HepG2 (cell line): Measurements from ENCODE around the gene CAPN9. TPM values are rescaled to one million over a fixed set of nuclear protein-coding genes. Genes with fewer than 3 reads are reported as not detected.

Source experiments
- AKAP8 ChIP-seq: sonication (generic); formaldehyde crosslinking; IDR thresholded peaks from 2 replicates; pipeline ENCODE4 v1.5.1; 2020; ENCODE audit warnings: mild to moderate bottlenecking, missing genetic modification reagents
- GATAD2A ChIP-seq: IDR thresholded peaks from 2 replicates; pipeline ENCODE4 v1.6.1; 2016
- KLF11 ChIP-seq: IDR thresholded peaks from 2 replicates; pipeline ENCODE4 v1.6.1; 2016; ENCODE audit warnings: missing compliant biosample characterization
- MIXL1 ChIP-seq: IDR thresholded peaks from 2 replicates; pipeline ENCODE4 v1.6.1; 2016
- NFE2 ChIP-seq: sonication (generic); formaldehyde crosslinking; IDR thresholded peaks from 2 replicates; pipeline ENCODE4 v1.4.0; 2020; ENCODE audit warnings: missing genetic modification reagents
- NPAS2 ChIP-seq: sonication (generic); formaldehyde crosslinking; IDR thresholded peaks from 2 replicates; pipeline ENCODE4 v1.8.0; 2022; ENCODE audit warnings: mild to moderate bottlenecking, missing genetic modification reagents, borderline replicate concordance
- PATZ1 ChIP-seq: sonication (generic); formaldehyde crosslinking; IDR thresholded peaks from 2 replicates; pipeline ENCODE4 v1.4.0; 2020; ENCODE audit warnings: missing genetic modification reagents
- RFX5 ChIP-seq: IDR thresholded peaks from 2 replicates; pipeline ENCODE4 v1.6.1; 2011; ENCODE audit warnings: low read depth, low read length, improper control_type of control experiment
- ZBTB42 ChIP-seq: sonication (generic); formaldehyde crosslinking; IDR thresholded peaks from 2 replicates; pipeline ENCODE4 v1.5.0; 2020; ENCODE audit warnings: mild to moderate bottlenecking, missing genetic modification reagents
- ZNF12 ChIP-seq: sonication (generic); formaldehyde crosslinking; IDR thresholded peaks from 2 replicates; pipeline ENCODE4 v1.5.0; 2020; ENCODE audit warnings: missing genetic modification reagents
- ZNF331 ChIP-seq: sonication (generic); formaldehyde crosslinking; IDR thresholded peaks from 2 replicates; pipeline ENCODE4 v1.4.0; 2020; ENCODE audit warnings: missing genetic modification reagents
- ZNF615 ChIP-seq: sonication (generic); formaldehyde crosslinking; IDR thresholded peaks from 2 replicates; pipeline ENCODE4 v1.5.0; 2020; ENCODE audit warnings: mild to moderate bottlenecking, missing genetic modification reagents, borderline replicate concordance
- ZNF850 ChIP-seq: sonication (generic); formaldehyde crosslinking; conservative IDR thresholded peaks from 2 replicates; pipeline ENCODE4 v1.9.0; 2021; ENCODE audit warnings: mild to moderate bottlenecking, missing genetic modification reagents
- polyA plus RNA-seq, 8 experiments: library from polyadenylated mRNA; depleted of rRNA in 3 of 8; stranded (reverse) in 7 of 8; unstranded in 1 of 8; fragments of >200 nt; fragmentation: Illumina TruSeq in 4 of 8; extraction: Trizol in 4 of 8; gene quantifications; 2 replicates each; pipeline versions ENCODE4 v1.2.1 to v1.2.3, GENCODE V29; 2011 to 2016; ENCODE audit warnings: low read depth in 4 of 8, missing spikeins in 1 of 8, mixed read lengths in 1 of 8; ENCODE audit not compliant: insufficient read depth in 1 of 8
- total RNA-seq, 5 experiments: library from RNA; depleted of rRNA; stranded (reverse); fragments of >200 nt; fragmentation: Illumina TruSeq; extraction: Trizol; gene quantifications; 2 replicates each; pipeline ENCODE4 v1.2.3, GENCODE V29; 2016; ENCODE audit warnings: low read depth in 1 of 5
- TF ChIP-seq, protein P1 (sequence below): sonication (generic); formaldehyde crosslinking; IDR thresholded peaks from 2 replicates; pipeline ENCODE4 v1.4.0; 2020; ENCODE audit warnings: mild to moderate bottlenecking, missing genetic modification reagents, borderline replicate concordance
- TF ChIP-seq, protein P2 (sequence below): sonication (generic); formaldehyde crosslinking; IDR thresholded peaks from 2 replicates; pipeline ENCODE4 v1.8.1; 2023; ENCODE audit warnings: mild to moderate bottlenecking, missing genetic modification reagents
- TF ChIP-seq, protein P3 (sequence below): sonication (generic); formaldehyde crosslinking; IDR thresholded peaks from 2 replicates; pipeline ENCODE4 v1.4.0; 2020; ENCODE audit warnings: missing genetic modification reagents, borderline replicate concordance

The CAPN9 gene
- total and polyA plus RNA-seq, 2 of the 13 experiments (the other 11 are each of a cell fraction or from before 2014, with no cell fraction given) = 0.04 to 0.31 TPM

DNA sequence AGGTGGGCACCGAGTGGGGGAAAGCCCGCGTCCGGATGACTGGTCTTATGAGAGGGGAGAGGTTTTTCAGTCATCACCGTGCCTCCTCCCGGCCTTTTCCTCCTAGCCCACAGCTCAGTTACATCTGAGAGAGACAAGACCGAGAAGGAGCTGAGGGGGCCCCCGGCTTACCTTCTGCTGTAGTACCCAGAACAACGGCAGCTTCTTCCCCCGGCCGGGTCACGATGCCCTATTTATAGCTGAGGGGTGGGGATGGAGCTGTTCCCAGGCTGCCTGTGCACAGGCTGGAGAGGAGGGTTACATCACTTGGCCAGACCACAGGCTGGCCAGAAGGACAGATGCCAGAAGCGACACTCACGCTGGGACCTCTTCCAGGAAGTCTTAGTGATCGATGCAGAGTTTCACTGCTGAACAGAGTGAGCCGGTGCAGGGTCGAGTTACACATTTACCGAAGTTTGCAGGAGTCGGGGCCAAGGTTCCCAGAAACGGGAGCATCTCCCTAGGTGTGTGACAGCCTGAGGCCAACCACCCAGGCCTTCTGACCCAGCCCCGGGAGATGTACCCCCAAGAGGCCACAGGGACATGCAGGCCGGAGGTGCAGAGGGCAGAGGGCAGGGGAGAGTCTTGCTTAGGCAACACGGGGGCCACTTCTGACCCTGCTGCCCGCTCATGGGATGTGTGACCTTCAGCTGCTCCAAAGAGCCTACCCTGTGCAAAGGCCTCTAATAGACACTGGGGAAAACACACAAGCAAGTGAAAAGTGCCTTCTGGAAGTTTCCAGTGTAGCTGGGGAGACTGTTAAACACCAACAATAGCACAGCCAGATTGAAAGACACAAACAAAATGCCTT lies 33.0 kb upstream of the CAPN9 start, which contains the start of gene AGT (continued):
- TF ChIP-seq, protein P1, sequence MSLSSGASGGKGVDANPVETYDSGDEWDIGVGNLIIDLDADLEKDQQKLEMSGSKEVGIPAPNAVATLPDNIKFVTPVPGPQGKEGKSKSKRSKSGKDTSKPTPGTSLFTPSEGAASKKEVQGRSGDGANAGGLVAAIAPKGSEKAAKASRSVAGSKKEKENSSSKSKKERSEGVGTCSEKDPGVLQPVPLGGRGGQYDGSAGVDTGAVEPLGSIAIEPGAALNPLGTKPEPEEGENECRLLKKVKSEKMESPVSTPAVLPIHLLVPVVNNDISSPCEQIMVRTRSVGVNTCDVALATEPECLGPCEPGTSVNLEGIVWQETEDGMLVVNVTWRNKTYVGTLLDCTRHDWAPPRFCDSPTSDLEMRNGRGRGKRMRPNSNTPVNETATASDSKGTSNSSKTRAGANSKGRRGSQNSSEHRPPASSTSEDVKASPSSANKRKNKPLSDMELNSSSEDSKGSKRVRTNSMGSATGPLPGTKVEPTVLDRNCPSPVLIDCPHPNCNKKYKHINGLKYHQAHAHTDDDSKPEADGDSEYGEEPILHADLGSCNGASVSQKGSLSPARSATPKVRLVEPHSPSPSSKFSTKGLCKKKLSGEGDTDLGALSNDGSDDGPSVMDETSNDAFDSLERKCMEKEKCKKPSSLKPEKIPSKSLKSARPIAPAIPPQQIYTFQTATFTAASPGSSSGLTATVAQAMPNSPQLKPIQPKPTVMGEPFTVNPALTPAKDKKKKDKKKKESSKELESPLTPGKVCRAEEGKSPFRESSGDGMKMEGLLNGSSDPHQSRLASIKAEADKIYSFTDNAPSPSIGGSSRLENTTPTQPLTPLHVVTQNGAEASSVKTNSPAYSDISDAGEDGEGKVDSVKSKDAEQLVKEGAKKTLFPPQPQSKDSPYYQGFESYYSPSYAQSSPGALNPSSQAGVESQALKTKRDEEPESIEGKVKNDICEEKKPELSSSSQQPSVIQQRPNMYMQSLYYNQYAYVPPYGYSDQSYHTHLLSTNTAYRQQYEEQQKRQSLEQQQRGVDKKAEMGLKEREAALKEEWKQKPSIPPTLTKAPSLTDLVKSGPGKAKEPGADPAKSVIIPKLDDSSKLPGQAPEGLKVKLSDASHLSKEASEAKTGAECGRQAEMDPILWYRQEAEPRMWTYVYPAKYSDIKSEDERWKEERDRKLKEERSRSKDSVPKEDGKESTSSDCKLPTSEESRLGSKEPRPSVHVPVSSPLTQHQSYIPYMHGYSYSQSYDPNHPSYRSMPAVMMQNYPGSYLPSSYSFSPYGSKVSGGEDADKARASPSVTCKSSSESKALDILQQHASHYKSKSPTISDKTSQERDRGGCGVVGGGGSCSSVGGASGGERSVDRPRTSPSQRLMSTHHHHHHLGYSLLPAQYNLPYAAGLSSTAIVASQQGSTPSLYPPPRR (CRISPR knock-in tag) = peak; percentile 98
- TF ChIP-seq, protein P2, sequence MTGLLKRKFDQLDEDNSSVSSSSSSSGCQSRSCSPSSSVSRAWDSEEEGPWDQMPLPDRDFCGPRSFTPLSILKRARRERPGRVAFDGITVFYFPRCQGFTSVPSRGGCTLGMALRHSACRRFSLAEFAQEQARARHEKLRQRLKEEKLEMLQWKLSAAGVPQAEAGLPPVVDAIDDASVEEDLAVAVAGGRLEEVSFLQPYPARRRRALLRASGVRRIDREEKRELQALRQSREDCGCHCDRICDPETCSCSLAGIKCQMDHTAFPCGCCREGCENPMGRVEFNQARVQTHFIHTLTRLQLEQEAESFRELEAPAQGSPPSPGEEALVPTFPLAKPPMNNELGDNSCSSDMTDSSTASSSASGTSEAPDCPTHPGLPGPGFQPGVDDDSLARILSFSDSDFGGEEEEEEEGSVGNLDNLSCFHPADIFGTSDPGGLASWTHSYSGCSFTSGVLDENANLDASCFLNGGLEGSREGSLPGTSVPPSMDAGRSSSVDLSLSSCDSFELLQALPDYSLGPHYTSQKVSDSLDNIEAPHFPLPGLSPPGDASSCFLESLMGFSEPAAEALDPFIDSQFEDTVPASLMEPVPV = no peak; the same call in 1 of the 2 replicates
- TF ChIP-seq RFX5 = no peak
- TF ChIP-seq KLF11 (CRISPR knock-in tag) = no peak
- peak; percentile 93 for TF ChIP-seq ZNF331 (CRISPR knock-in tag)
- TF ChIP-seq ZNF12 (CRISPR knock-in tag) = no peak; the same call in none of the 2 replicates
- TF ChIP-seq PATZ1 (CRISPR knock-in tag) = peak; percentile 99
- TF ChIP-seq NPAS2 (CRISPR knock-in tag) = no peak
- no peak for TF ChIP-seq ZBTB42 (CRISPR knock-in tag)
- TF ChIP-seq GATAD2A (CRISPR knock-in tag) = peak; percentile 96
- TF ChIP-seq, protein P3, sequence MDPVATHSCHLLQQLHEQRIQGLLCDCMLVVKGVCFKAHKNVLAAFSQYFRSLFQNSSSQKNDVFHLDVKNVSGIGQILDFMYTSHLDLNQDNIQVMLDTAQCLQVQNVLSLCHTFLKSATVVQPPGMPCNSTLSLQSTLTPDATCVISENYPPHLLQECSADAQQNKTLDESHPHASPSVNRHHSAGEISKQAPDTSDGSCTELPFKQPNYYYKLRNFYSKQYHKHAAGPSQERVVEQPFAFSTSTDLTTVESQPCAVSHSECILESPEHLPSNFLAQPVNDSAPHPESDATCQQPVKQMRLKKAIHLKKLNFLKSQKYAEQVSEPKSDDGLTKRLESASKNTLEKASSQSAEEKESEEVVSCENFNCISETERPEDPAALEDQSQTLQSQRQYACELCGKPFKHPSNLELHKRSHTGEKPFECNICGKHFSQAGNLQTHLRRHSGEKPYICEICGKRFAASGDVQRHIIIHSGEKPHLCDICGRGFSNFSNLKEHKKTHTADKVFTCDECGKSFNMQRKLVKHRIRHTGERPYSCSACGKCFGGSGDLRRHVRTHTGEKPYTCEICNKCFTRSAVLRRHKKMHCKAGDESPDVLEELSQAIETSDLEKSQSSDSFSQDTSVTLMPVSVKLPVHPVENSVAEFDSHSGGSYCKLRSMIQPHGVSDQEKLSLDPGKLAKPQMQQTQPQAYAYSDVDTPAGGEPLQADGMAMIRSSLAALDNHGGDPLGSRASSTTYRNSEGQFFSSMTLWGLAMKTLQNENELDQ (CRISPR knock-in tag) = no peak
- TF ChIP-seq ZNF850 = 0 out of 2 replicates have a peak, but pooled peaks have one; percentile 55
- no peak for TF ChIP-seq NFE2
- TF ChIP-seq MIXL1 (CRISPR knock-in tag) = peak; percentile 71
- TF ChIP-seq AKAP8 (CRISPR knock-in tag) = no peak
- peak; percentile 96 for TF ChIP-seq ZNF615 (CRISPR knock-in tag)
